MM.1S (cell line): Measurements from ENCODE around the gene LY6G6C.

Experiments
- DNase-seq: peaks from one replicate; pipeline ENCODE4 v3.0.0-alpha.2; 2015
- H2AFZ ChIP-seq: fragments of 300-600 bp; sonication (generic); 2 replicates; pipeline ENCODE4 v1.6.0; 2016; ENCODE audit warnings: antibody characterized with exemption, low read length
- H3F3A ChIP-seq: fragments of 300-600 bp; sonication (generic); 2 replicates; pipeline ENCODE4 v1.6.1; 2016; ENCODE audit warnings: mild to moderate bottlenecking, antibody characterized with exemption, low read length, moderate library complexity, mixed read lengths; ENCODE audit not compliant: insufficient read depth
- H3K27ac ChIP-seq: fragments of 300-600 bp; sonication (generic); 2 replicates; pipeline ENCODE4 v1.5.1; 2016; ENCODE audit warnings: mild to moderate bottlenecking, low read length
- H3K27me3 ChIP-seq: fragments of 300-600 bp; sonication (generic); replicated peaks from 2 replicates; pipeline ENCODE4 v1.6.0; 2016; ENCODE audit warnings: low read length; ENCODE audit not compliant: insufficient read depth
- H3K36me3 ChIP-seq: fragments of 300-600 bp; sonication (generic); replicated peaks from 2 replicates; pipeline ENCODE4 v1.6.1; 2016; ENCODE audit warnings: mild to moderate bottlenecking, low read length, mixed read lengths; ENCODE audit not compliant: insufficient read depth
- H3K4me1 ChIP-seq: fragments of 300-600 bp; sonication (generic); 2 replicates; pipeline ENCODE4 v1.6.1; 2016; ENCODE audit warnings: low read length, mixed read lengths
- H3K4me2 ChIP-seq: fragments of 300-600 bp; sonication (generic); 2 replicates; pipeline ENCODE4 v1.6.0; 2016; ENCODE audit warnings: low read depth, low read length
- H3K4me3 ChIP-seq: fragments of 300-600 bp; sonication (generic); 2 replicates; pipeline ENCODE4 v1.5.1; 2016; ENCODE audit warnings: low read length, mixed read lengths
- H3K79me2 ChIP-seq: fragments of 300-600 bp; sonication (generic); 2 replicates; pipeline ENCODE4 v1.6.1; 2016; ENCODE audit warnings: mixed run types, low read length, mixed read lengths
- H3K9ac ChIP-seq: fragments of 300-600 bp; sonication (generic); 2 replicates; pipeline ENCODE4 v1.6.1; 2016; ENCODE audit warnings: low read length, mixed read lengths
- H3K9me2 ChIP-seq: fragments of 300-600 bp; sonication (generic); replicated peaks from 2 replicates; pipeline ENCODE4 v1.6.1; 2016; ENCODE audit warnings: mild to moderate bottlenecking, low read length, mixed read lengths; ENCODE audit not compliant: insufficient read depth
- H3K9me3 ChIP-seq: fragments of 300-600 bp; sonication (generic); replicated peaks from 2 replicates; pipeline ENCODE4 v1.6.1; 2016; ENCODE audit warnings: mild to moderate bottlenecking, low read length, mixed read lengths; ENCODE audit not compliant: insufficient read depth
- H4K20me1 ChIP-seq: fragments of 300-600 bp; sonication (generic); 2 replicates; pipeline ENCODE4 v1.6.1; 2016; ENCODE audit warnings: mild to moderate bottlenecking, low read length, moderate library complexity, mixed read lengths; ENCODE audit not compliant: insufficient read depth
- CTCF ChIP-seq: fragments of 300-600 bp; sonication (generic); IDR thresholded peaks from 2 replicates; pipeline ENCODE4 v1.5.1; 2016; ENCODE audit warnings: antibody characterized with exemption, low read length, mixed read lengths
- EZH2 ChIP-seq: fragments of 300-600 bp; sonication (generic); optimal IDR thresholded peaks from 2 replicates; pipeline ENCODE3; 2017; ENCODE audit warnings: low read depth, mild to moderate bottlenecking, antibody characterized with exemption, low read length, mixed read lengths
- EZH2phosphoT487 ChIP-seq: fragments of 300-600 bp; sonication (generic); IDR thresholded peaks from 2 replicates; pipeline ENCODE4 v1.6.1; 2018; ENCODE audit warnings: antibody characterized with exemption, low read length

The LY6G6C gene

DNA sequence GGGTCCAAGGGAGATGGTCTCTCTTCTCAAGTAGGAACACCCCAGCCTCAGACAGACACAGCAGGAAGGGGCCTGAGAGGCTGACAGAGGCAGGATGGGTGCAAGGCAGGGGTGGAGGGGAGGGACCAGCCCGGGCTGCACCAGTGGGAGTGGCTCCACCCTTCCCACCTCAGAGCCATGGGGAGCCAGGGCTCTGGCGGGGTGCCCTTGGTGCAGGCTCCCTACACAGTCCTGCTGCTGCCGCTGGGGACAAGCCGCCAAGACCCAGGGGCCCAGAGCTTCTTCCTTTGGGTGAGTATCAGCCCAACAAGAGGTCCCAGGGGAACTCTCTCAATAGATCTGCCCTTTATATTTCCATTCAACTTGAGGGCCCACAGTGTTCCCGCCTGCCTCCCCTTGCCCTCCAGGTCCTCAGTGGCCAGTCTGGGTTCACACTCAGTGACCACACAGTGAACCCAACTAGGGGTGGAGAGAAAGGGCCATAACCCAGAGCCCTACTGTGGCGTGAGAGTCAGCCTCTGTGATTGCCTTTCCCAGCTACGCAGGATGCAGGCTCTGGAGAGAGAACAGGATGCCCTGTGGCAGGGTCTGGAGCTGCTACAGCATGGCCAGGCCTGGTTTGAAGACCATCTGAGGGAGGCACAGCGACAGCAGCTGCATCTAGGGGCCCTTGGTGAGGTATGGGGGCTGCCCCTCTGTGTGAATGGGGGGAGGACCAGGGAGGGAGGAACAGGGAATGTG lies 41.5 kb upstream of the LY6G6C start:
- Histone ChIP-seq H3F3A (no peaks in the 10 kb centered on the region; the same call in 1 of the 2 replicates), H3K4me1 (peaks cover 16% of the 10 kb centered on the region), H3K27me3 (no peaks in the 10 kb centered on the region), H3K9me3 (no peaks in the 10 kb centered on the region), H3K4me3 (no peak overlapping the region), H3K9me2 (no peaks in the 10 kb centered on the region), H4K20me1 (no peaks in the 10 kb centered on the region), H3K4me2 (no peak overlapping the region), H3K27ac (no peak overlapping the region), H3K36me3 (no peaks in the 10 kb centered on the region), H3K9ac (no peak overlapping the region), H3K79me2 (no peaks in the 10 kb centered on the region), H2AFZ (no peak overlapping the region)
- TF ChIP-seq EZH2phosphoT487 (no peak), CTCF (no peak), EZH2 (no peak)
- DNase-seq: no peak

GRCh38 chr6:31762356-31762755 lies 40.8 kb upstream of the LY6G6C start, which contains the start of gene SAPCD1:
Gene SAPCD1, plus strand, starts transcription at chr6:31762656. Its CDS starts 399 bp downstream, at chr6:31763055.
- TF ChIP-seq EZH2: no peak
- no peak for TF ChIP-seq CTCF
- no peak for TF ChIP-seq EZH2phosphoT487
- no peaks in the 10 kb centered on the region for H3K9me2 ChIP-seq
- no peak within 1 kb of the TSS for H3K9ac ChIP-seq
- no peak within 1 kb of the TSS for H3K27ac ChIP-seq
- no peaks in the 10 kb centered on the region for H3K79me2 ChIP-seq
- no peak for DNase-seq
- no peaks in the 10 kb centered on the region for H3K36me3 ChIP-seq
- no peaks in the 10 kb centered on the region for H3K27me3 ChIP-seq
- H3K4me2 ChIP-seq: no peak within 1 kb of the TSS
- no peaks in the 10 kb centered on the region for H3K9me3 ChIP-seq
- no peaks in the 10 kb centered on the region for H4K20me1 ChIP-seq
- H3F3A ChIP-seq: no peaks in the 10 kb centered on the region; the same call in 1 of the 2 replicates
- no peak within 1 kb of the TSS for H3K4me3 ChIP-seq
- peaks cover 16% of the 10 kb centered on the region for H3K4me1 ChIP-seq
- no peak within 1 kb of the TSS for H2AFZ ChIP-seq

- Histone ChIP-seq H3K9me3 (no peaks in the 10 kb centered on the region), H3K9ac (no peak overlapping the region), H3K27me3 (no peaks in the 10 kb centered on the region), H3F3A (no peaks in the 10 kb centered on the region; the same call in 1 of the 2 replicates), H3K27ac (no peak overlapping the region), H3K4me2 (no peak overlapping the region), H3K79me2 (no peaks in the 10 kb centered on the region), H4K20me1 (no peaks in the 10 kb centered on the region), H3K4me3 (no peak overlapping the region), H3K36me3 (no peaks in the 10 kb centered on the region), H3K9me2 (no peaks in the 10 kb centered on the region), H3K4me1 (peaks cover 16% of the 10 kb centered on the region), H2AFZ (no peak overlapping the region)
- no peak for DNase-seq
- no peak for TF ChIP-seq EZH2
- TF ChIP-seq EZH2phosphoT487: no peak
- no peak for TF ChIP-seq CTCF
Observed at GRCh38 chr6:31761343-31761742, 39.8 kb upstream of the LY6G6C start.
